Keratinocyte (primary cell): ENCODE measurements around the gene EDC3. TPM values are rescaled to one million over a fixed set of nuclear protein-coding genes. Genes with fewer than 3 reads are reported as not detected.

Source experiments
- DNase-seq: peaks from one replicate; pipeline ENCODE4 v3.0.0-alpha.2; 2011; ENCODE audit warnings: low read depth, missing footprints, low spot score
- FAIRE-seq: peaks from 2 replicates; lab custom pipeline; 2011; peaks lifted over from hg19 to GRCh38; lab: Jason Lieb, UNC
- H2AFZ ChIP-seq: 2 replicates; pipeline ENCODE4 v1.6.0; 2012; ENCODE audit warnings: low read length, control low read depth, inconsistent platforms; ENCODE audit not compliant: control insufficient read depth
- H3K27ac ChIP-seq: 2 replicates; pipeline ENCODE4 v1.5.1; 2011; ENCODE audit warnings: low read length; ENCODE audit not compliant: control insufficient read depth, insufficient read depth
- H3K27me3 ChIP-seq: 3 replicates; pipeline ENCODE4 v1.6.0; 2011; ENCODE audit warnings: low read length; ENCODE audit not compliant: control insufficient read depth, insufficient read depth; ENCODE audit errors: extremely low read depth
- H3K36me3 ChIP-seq, 2 experiments: 2 replicates in 1 of 2; 3 replicates in 1 of 2; pipeline ENCODE4 v1.5.1; 2011; ENCODE audit warnings: low read length in 2 of 2, mild to moderate bottlenecking in 1 of 2; ENCODE audit not compliant: control insufficient read depth in 2 of 2, insufficient read depth in 2 of 2; ENCODE audit errors: extremely low read depth in 1 of 2
- H3K4me1 ChIP-seq: 3 replicates; pipeline ENCODE4 v1.5.1; 2011; ENCODE audit warnings: low read length; ENCODE audit not compliant: control insufficient read depth, insufficient read depth; ENCODE audit errors: extremely low read depth
- H3K4me2 ChIP-seq: 3 replicates; pipeline ENCODE4 v1.6.0; 2011; ENCODE audit warnings: low read depth, low read length; ENCODE audit not compliant: control insufficient read depth, insufficient read depth; ENCODE audit errors: extremely low read depth
- H3K4me3 ChIP-seq, 3 experiments: fragments of 200-600 bp in 1 of 3; sonication (generic) in 1 of 3; 2 replicates in 2 of 3; 3 replicates in 1 of 3; pipeline ENCODE4 v1.5.1; 2011 to 2016; ENCODE audit warnings: low read length in 3 of 3, mild to moderate bottlenecking in 3 of 3, control low read depth in 2 of 3, inconsistent platforms in 1 of 3, low read depth in 1 of 3, mixed read lengths in 1 of 3, mixed run types in 1 of 3, moderate library complexity in 1 of 3; ENCODE audit not compliant: control insufficient read depth in 2 of 3, insufficient read depth in 2 of 3; ENCODE audit errors: extremely low read depth in 1 of 3
- H3K79me2 ChIP-seq: 2 replicates; pipeline ENCODE4 v1.6.0; 2012; ENCODE audit warnings: low read length; ENCODE audit not compliant: control insufficient read depth, insufficient read depth
- H3K9ac ChIP-seq: 3 replicates; pipeline ENCODE4 v1.6.0; 2011; ENCODE audit warnings: low read length; ENCODE audit not compliant: control insufficient read depth, insufficient read depth; ENCODE audit errors: extremely low read depth
- H3K9me1 ChIP-seq: 3 replicates; pipeline ENCODE4 v1.6.0; 2011; ENCODE audit warnings: low read length; ENCODE audit not compliant: control insufficient read depth, insufficient read depth; ENCODE audit errors: extremely low read depth
- H3K9me3 ChIP-seq: 2 replicates; pipeline ENCODE4 v1.5.1; 2012; ENCODE audit warnings: low read depth, low read length; ENCODE audit not compliant: control insufficient read depth
- H4K20me1 ChIP-seq: 3 replicates; pipeline ENCODE4 v1.6.0; 2011; ENCODE audit warnings: low read length; ENCODE audit not compliant: control insufficient read depth, insufficient read depth; ENCODE audit errors: extremely low read depth
- CTCF ChIP-seq, 3 experiments: IDR thresholded peaks in 1 of 3; conservative IDR thresholded peaks in 1 of 3; optimal IDR thresholded peaks in 1 of 3; 2 replicates in 2 of 3; 3 replicates in 1 of 3; pipeline versions ENCODE3 to v1.5.1; 2011; ENCODE audit warnings: low read length in 3 of 3, mild to moderate bottlenecking in 3 of 3, moderate library complexity in 2 of 3, control low read depth in 1 of 3, inconsistent platforms in 1 of 3; ENCODE audit not compliant: insufficient read depth in 2 of 3; ENCODE audit errors: extremely low read depth in 1 of 3
- EZH2 ChIP-seq: IDR thresholded peaks from one replicate; pipeline ENCODE4 v1.6.1; 2012; ENCODE audit warnings: inconsistent platforms, mild to moderate bottlenecking, low read length, moderate library complexity
- dilution Hi-C: fragments of 300-500 bp; cut with MboI; formaldehyde crosslinking; loops from one replicate; pipeline ENCODE4 v1.7.0; 2020; ENCODE audit warnings: low sequenced_read_pairs; ENCODE audit not compliant: extremely low pct_ligation_motif_present
- polyA plus RNA-seq, 5 experiments: library from polyadenylated mRNA; depleted of rRNA in 3 of 5; stranded (reverse) in 3 of 5; stranded (forward) in 1 of 5; unstranded in 1 of 5; fragments of >200 nt; gene quantifications; 1 replicate in 1 of 5; 2 replicates in 3 of 5; 3 replicates in 1 of 5; pipeline versions ENCODE4 v1.2.1 to v1.2.3, GENCODE V29; 2011 to 2012; ENCODE audit warnings: missing spikeins in 2 of 5, low read depth in 1 of 5, low replicate concordance in 1 of 5

EDC3 gene
- polyA plus RNA-seq, 1 donor (not counting 4 experiments of a cell fraction or from before 2014, with no cell fraction given) = 33.6 TPM

- H3K4me2 ChIP-seq = no peak overlapping the region
- H3K79me2 ChIP-seq = no peaks in the 10 kb centered on the region
- H4K20me1 ChIP-seq = no peaks in the 10 kb centered on the region
- no peaks in the 10 kb centered on the region for H3K9me1 ChIP-seq
- H3K9me3 ChIP-seq = no peaks in the 10 kb centered on the region
- TF ChIP-seq EZH2 = no peak
- TF ChIP-seq CTCF (optimal IDR thresholded peaks at IDR 0.05 in 1 of 3, IDR thresholded peaks at IDR 0.05 in 1 of 3, conservative IDR thresholded peaks at IDR 0.05 in 1 of 3; ENCODE audit: extremely low read depth in 1 of 3, insufficient read depth in 2 of 3, low read length in 3 of 3) = no peak
- H3K4me1 ChIP-seq = peaks cover 5% of the 10 kb centered on the region
- H3K27ac ChIP-seq = no peak overlapping the region
- H3K36me3 ChIP-seq = no peaks in the 10 kb centered on the region
- dilution Hi-C loops = no loop called here
- no peak overlapping the region for H3K9ac ChIP-seq
- no peak overlapping the region for H3K4me3 ChIP-seq
- no peak overlapping the region for H2AFZ ChIP-seq
- peaks cover 11% of the 10 kb centered on the region for H3K27me3 ChIP-seq
- FAIRE-seq (no peak), DNase-seq (no peak)
These were observed 27.4 kb upstream of the EDC3 start for GRCh38 chr15:74723187-74723586.

- Histone ChIP-seq H3K36me3 (no peaks in the 10 kb centered on the region), H3K4me1 (peaks cover 5% of the 10 kb centered on the region), H3K27ac (no peak overlapping the region), H3K9ac (no peak overlapping the region), H3K4me2 (no peak overlapping the region), H3K4me3 (no peak overlapping the region), H3K79me2 (no peaks in the 10 kb centered on the region), H2AFZ (no peak overlapping the region), H3K9me1 (no peaks in the 10 kb centered on the region), H3K27me3 (peaks cover 11% of the 10 kb centered on the region), H3K9me3 (no peaks in the 10 kb centered on the region), H4K20me1 (no peaks in the 10 kb centered on the region)
- no peak for DNase-seq
- TF ChIP-seq CTCF (optimal IDR thresholded peaks at IDR 0.05 in 1 of 3, IDR thresholded peaks at IDR 0.05 in 1 of 3, conservative IDR thresholded peaks at IDR 0.05 in 1 of 3; ENCODE audit: extremely low read depth in 1 of 3, insufficient read depth in 2 of 3, low read length in 3 of 3) (no peak), EZH2 (no peak)
- FAIRE-seq = no peak
- dilution Hi-C loops = no loop called here
These were observed 26.8 kb upstream of the EDC3 start for GRCh38 chr15:74722591-74722990.
